ENCODE results near the gene MYH9. TPM values are rescaled to one million over a fixed set of nuclear protein-coding genes. Genes with fewer than 3 reads are reported as not detected.
A peak's percentile ranks its signal among the peaks of the same experiment; 100 is the strongest.

The MYH9 gene
- total RNA-seq, 8 experiments from 2014 or later = 10.0 to 119 (median 53.1) TPM

DNA sequence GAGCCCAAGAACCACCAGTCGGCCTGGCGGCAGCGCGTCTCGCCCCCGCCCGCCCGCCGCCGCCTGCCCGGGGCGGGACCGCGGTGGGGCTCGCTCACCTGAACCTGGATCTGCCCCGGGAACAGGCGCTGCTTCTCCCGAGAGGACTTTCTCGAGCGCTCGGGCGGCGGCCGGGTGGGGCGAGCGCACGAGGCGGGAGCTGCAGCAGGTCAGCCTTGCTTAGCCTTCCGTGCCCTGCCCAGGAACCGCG lies 133 bp downstream of the MYH9 start:
- peaks cover 14 to 19% of the 10 kb centered on the region in 2 donors for H3K4me1 ChIP-seq (replicated peaks in 1 of 2)
- peak overlapping the region; percentile 32 to 47 for H3K27ac ChIP-seq
- peak overlapping the region; percentile 68 to 93 (median 73) for H3K4me3 ChIP-seq
- no CpG with 5 or more reads among the region's 31 CpGs for WGBS, 10 experiments
- in situ Hi-C loops (cut with MboI; ENCODE audit: low pct_unique_long_range_greater_than_20kb in 2 of 9, low sequenced_read_pairs in 9 of 9, unreplicated experiment in 9 of 9) = no loop called here
- peak in 7 of 8 experiments; percentile 1 to 42 (median 24) for ATAC-seq (replicated peaks in 6 of 8)

DNA sequence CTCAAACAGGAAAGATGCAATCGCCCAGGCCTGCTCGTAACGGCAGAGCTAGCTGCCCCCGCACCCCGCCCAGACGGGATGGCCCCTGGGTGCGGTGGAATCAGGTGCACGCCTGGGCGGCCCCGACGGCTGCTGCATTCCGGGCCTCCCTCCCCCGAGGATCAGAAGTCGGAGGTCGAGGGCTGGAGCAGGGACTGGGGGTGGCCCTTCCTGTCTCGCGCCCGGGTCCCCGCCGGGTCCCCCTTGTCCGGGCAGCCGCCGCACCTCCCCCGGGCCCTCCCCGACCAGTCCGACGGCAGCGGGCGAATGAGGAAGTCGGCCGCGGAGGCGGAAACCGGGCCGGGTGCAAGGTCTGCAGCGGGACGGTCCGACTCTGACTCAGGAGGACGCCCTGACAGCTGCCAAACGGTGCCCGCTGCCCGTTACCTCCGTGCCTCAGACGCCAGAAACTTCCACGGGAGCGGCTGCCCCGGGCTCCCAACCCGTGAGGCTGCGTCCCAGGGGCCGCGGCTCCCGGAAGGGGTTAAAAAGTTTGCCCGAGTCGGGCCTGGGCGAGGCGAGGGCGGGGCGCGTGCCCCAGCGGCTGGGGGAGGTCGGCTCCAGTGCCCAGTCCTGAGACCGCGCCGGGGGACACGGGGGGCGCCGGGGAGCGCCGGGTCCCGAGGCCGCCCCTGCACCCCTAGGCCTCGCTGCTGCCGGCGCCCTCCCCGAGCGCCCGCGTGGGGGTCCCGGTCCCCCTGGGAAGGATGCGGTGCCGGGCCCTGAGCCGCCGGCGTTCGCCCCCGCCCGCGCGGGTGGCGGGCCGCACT lies 663 bp downstream of the MYH9 start:
- peak overlapping the region in 1 of 2 donors; percentile 47 for H3K27ac ChIP-seq
- ATAC-seq (replicated peaks in 6 of 8) = peak in 3 of 8 experiments; percentile 3 to 4 (median 3)
- peak overlapping the region; percentile 68 to 93 (median 73) for H3K4me3 ChIP-seq
- peaks cover 14 to 19% of the 10 kb centered on the region in 2 donors for H3K4me1 ChIP-seq (replicated peaks in 1 of 2)
- WGBS, 10 experiments = 0% methylated on average over 4 to 5 of the region's 91 CpGs; no CpG with 5 or more reads in 8 of the 10 experiments
- in situ Hi-C loops (cut with MboI; ENCODE audit: low pct_unique_long_range_greater_than_20kb in 2 of 9, low sequenced_read_pairs in 9 of 9, unreplicated experiment in 9 of 9) = no loop called here

DNA sequence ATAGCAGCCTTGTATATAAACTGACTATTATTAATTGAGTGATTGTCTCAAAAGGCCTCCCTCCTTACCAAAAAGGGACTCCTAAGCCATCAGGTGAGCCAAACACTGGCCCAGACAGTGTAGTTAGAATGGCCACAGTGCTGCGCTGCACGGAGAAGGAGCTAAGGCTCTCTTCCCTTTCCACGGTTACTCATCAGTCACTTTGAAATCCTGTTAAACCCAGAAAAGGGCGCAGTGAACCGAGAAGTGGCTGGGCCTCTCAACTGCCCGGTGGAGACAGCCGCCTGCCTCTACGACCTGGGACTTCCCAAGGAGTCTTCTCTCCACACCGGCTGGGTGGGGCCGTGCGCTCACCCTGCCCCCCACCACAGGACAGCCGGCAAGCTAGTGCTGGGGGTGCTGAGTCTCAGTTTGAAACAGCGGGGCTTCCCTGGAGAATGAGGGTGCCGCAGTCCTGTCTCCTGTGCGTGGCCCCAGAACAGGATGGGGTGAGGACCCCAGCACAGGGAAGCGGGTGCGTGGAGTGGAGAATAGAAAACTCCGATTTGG lies 1.3 kb downstream of the MYH9 start:
- Histone ChIP-seq H3K27ac (peak overlapping the region in 1 of 2 donors; percentile 47), H3K4me1 (replicated peaks in 1 of 2) (peaks cover 14 to 19% of the 10 kb centered on the region in 2 donors), H3K4me3 (peak overlapping the region; percentile 68 to 93 (median 73))
- peak in 7 of 8 experiments; percentile 0 to 13 (median 2) for ATAC-seq (replicated peaks in 6 of 8)
- in situ Hi-C loops (cut with MboI; ENCODE audit: low pct_unique_long_range_greater_than_20kb in 2 of 9, low sequenced_read_pairs in 9 of 9, unreplicated experiment in 9 of 9) = no loop called here
- 0 to 7% (median 2%) methylated on average over 1 to 7 of the region's 18 CpGs; no CpG with 5 or more reads in 6 of the 10 experiments for WGBS, 10 experiments

DNA sequence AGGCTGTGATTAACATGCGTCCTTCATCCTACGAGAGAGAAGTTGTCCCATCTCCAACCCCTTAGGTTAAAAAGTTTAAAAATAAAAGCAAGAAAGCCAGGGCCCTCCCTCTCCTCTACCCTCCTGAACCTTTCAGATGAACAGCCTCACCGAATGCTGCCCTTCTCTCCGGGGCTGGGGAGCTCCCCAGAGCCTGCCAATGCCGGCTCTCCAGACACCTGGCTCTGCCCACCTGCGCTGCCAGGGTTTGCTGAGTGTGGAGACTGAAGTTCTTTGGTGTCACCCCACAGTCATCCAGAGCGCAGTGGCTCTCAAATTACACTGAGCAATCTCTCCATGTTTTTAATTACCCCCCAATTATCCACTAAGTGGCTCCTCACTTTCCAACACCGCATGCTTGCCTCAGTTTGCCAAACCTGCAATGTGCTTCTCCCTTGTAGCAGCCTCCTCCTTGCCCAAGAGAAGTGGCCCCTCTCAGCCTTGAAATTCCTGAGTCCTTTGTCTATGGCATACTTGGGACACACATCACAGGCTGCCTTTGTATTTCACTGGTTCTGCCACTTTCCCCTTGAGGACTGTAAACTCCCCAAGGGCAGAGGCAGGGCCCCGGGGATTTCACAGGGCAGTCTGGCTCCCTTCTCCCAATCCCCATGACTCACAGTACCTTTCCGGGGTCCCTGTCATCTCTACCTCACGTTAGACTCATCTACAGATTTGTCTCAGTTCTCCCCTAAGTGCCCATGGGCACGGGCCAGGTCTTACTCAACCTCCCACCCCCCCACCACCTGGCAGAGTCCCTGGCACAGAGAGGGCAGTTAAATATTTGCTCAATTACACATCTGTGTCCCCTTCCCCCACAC lies 2.0 kb downstream of the MYH9 start:
- Histone ChIP-seq H3K4me3 (peak overlapping the region; percentile 68 to 93 (median 73)), H3K4me1 (replicated peaks in 1 of 2) (peaks cover 14 to 19% of the 10 kb centered on the region in 2 donors), H3K27ac (peak overlapping the region in 1 of 2 donors; percentile 47)
- ATAC-seq (replicated peaks in 6 of 8) = no peak
- WGBS, 10 experiments = 0 to 60% (median 12%) methylated on average over 1 to 8 of the region's 12 CpGs; no CpG with 5 or more reads in 2 of the 10 experiments
- in situ Hi-C loops (cut with MboI; ENCODE audit: low pct_unique_long_range_greater_than_20kb in 2 of 9, low sequenced_read_pairs in 9 of 9, unreplicated experiment in 9 of 9) = no loop called here

DNA sequence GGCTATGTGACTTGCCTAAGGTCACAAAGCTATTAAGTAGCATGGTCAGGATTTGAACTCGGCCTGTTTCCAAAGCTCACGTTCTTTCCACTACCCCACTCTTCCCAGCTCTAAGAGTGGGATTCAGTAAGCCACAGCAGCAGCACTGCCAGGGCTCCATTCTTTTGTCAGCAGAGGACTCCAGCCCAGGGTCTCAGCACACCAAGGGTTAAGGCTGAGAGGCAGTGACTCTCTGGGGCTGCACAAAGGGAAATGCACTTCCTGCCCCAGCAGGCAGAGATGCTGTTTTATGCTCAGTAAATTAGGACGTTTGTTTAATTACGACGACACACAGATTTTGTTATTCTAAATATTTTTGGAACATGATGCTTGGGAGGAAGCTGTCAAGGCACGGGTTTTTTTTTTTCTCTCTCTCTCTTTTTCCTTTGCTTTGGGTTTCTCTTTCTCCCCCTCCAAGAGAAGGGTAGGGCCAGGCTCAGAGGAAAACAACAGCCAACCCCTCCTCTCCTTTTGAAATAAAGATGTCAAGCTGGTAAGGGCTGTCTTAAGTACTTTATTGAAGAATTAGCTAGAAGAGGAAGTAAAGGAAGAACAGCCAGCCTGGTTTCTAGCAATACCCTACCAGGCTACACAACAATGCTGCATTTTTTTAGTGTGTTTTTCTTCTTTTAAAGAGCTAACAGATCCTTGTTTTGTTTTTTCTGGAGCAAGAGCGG lies 2.8 kb downstream of the MYH9 start:
- peaks cover 14 to 19% of the 10 kb centered on the region in 2 donors for H3K4me1 ChIP-seq (replicated peaks in 1 of 2)
- peak overlapping the region in 3 of 5 donors; percentile 68 to 93 (median 73) for H3K4me3 ChIP-seq
- 0 to 26% (median 10%) methylated on average over 1 to 6 of the region's 7 CpGs; no CpG with 5 or more reads in 2 of the 10 experiments for WGBS, 10 experiments
- no peak for ATAC-seq (replicated peaks in 6 of 8)
- no peak overlapping the region for H3K27ac ChIP-seq
- in situ Hi-C loops (cut with MboI; ENCODE audit: low pct_unique_long_range_greater_than_20kb in 2 of 9, low sequenced_read_pairs in 9 of 9, unreplicated experiment in 9 of 9) = no loop called here

DNA sequence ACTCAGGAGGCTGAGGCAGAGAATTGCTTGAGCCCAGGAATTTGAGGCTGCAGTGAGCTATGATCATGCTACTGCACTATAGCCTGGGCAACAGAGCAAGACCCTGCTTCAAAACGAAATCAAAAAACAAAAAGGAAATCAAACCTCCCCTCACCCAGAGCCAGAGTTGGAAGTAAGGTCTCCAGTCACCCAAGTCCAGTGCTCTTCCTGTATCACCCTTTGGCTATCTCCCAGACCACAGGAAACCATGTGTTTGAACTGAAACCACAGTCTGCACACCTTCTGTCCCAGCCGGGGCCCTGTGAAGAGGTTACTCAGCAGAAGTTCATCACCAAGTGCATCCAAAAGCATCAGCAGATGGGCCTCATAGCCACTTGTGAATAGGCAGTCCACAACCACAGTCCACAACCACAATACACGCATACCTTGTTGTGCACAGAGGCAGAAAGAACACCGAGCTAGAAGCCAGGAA lies 4.6 kb downstream of the MYH9 start:
- Histone ChIP-seq H3K4me1 (replicated peaks in 1 of 2) (peaks cover 14% of the 10 kb centered on the region in 2 donors), H3K4me3 (no peak overlapping the region), H3K27ac (no peak overlapping the region)
- no peak for ATAC-seq (replicated peaks in 6 of 8)
- 8 to 100% (median 60%) methylated on average over 1 to 2 of the region's 4 CpGs; no CpG with 5 or more reads in 6 of the 10 experiments for WGBS, 10 experiments
- in situ Hi-C loops (cut with MboI; ENCODE audit: low pct_unique_long_range_greater_than_20kb in 2 of 9, low sequenced_read_pairs in 9 of 9, unreplicated experiment in 9 of 9) = no loop called here

DNA sequence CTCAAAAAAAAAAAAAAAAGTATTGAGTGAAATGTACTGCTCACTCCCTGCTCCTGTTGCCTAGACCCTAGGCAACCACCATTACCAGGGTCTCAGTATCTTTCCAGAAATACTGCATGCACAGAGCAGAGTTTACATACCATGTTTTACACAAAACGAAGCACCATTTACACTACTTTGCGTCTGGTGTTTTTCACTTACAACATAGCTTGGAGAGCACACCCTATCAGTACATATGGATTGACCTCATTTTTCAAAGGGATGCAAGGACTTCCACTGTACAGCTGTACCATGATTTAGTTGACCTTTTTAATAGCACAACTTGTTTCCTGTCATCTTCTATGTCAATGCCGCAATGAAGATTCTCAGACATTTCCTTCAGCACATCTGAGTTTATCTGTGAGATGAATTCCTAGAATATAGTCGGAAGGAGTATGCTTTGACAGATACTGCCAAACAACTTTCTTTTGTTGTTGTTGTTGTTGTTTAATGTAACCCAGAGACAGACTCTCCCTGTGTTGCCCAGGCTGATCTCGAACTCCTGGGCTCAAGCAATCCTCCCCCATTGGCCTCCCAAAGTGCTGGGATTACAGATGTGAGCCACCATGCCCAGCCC lies 6.1 kb downstream of the MYH9 start:
- in situ Hi-C loops (cut with MboI; ENCODE audit: low pct_unique_long_range_greater_than_20kb in 2 of 9, low sequenced_read_pairs in 9 of 9, unreplicated experiment in 9 of 9) = no loop called here

DNA sequence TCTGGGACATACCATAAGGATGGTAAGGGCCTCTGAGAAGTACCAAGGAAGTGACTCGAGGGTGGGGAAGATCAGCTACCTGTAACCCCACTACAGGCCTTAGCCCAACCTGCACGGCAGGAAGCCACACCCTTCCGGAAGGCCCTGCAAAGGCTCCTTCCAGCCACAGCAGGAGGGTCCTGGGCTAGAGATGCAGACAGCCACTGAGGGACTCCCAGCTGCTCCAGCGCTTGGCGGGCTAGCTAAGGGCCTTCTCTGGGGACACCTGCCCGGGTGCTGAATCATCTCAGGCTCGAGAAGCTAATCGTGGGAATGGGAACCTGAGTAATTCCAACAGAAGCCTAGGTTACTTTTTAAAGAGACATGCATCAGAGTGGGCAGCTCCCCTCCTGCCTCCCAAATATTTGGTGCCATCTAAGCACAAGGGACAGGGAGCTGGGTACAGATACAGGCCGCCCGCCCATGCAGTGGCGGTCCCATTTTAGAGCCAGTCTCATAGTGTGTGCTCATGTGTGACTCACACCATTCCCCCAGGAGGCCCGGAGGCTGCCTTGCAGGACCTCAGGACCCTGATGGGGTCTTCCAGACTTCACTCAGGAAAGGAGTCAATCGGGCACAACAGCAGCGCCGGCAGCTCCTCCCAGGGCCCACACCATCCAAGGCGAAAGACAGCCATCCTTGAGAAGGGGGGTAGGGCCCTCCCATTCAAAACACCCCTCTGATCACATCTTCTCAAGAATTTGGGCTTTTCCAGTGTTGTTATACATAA lies 8.0 kb downstream of the MYH9 start:
- Histone ChIP-seq H3K4me1 (replicated peaks in 1 of 2) (peaks cover 0 to 2% of the 10 kb centered on the region in 2 donors), H3K27ac (no peak overlapping the region), H3K4me3 (no peak overlapping the region)
- 60 to 100% (median 85%) methylated on average over 1 to 11 of the region's 16 CpGs; no CpG with 5 or more reads in 3 of the 10 experiments for whole genome bisulfite sequencing, 10 experiments
- no peak for ATAC-seq (replicated peaks in 6 of 8)
- in situ Hi-C loops (cut with MboI; ENCODE audit: low pct_unique_long_range_greater_than_20kb in 2 of 9, low sequenced_read_pairs in 9 of 9, unreplicated experiment in 9 of 9) = no loop called here

More for the DNA sequence above, 6.1 kb downstream of the MYH9 start:
- no peak overlapping the region for H3K27ac ChIP-seq
- peaks cover 14% of the 10 kb centered on the region in 2 donors for H3K4me1 ChIP-seq (replicated peaks in 1 of 2)
- no peak for ATAC-seq (replicated peaks in 6 of 8)
- WGBS, 10 experiments = 29 to 100% (median 77%) methylated on average over 1 to 4 of the region's 5 CpGs; no CpG with 5 or more reads in 2 of the 10 experiments
- H3K4me3 ChIP-seq = no peak overlapping the region

DNA sequence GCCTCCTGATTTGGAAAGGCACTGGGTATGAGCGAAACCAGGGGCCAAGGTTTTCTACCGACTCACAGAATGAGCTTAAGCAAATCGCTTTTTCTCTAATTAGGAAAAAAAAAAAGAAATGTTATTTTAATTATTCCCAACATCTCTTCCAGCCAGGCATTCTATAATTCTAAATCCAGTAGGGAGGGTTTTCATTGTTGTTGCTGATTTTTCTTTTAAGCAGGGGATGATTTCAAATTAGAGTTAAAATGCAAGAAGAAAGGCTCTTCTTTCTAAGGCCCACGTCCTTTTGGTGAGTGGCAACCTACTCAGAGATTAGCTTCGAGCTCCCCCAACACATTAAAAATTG lies 8.9 kb downstream of the MYH9 start:
- no peak for ATAC-seq (replicated peaks in 6 of 8)
- H3K27ac ChIP-seq = no peak overlapping the region
- 28 to 100% (median 86%) methylated on average over 1 to 5 of the region's 5 CpGs; no CpG with 5 or more reads in 1 of the 10 experiments for WGBS, 10 experiments

DNA sequence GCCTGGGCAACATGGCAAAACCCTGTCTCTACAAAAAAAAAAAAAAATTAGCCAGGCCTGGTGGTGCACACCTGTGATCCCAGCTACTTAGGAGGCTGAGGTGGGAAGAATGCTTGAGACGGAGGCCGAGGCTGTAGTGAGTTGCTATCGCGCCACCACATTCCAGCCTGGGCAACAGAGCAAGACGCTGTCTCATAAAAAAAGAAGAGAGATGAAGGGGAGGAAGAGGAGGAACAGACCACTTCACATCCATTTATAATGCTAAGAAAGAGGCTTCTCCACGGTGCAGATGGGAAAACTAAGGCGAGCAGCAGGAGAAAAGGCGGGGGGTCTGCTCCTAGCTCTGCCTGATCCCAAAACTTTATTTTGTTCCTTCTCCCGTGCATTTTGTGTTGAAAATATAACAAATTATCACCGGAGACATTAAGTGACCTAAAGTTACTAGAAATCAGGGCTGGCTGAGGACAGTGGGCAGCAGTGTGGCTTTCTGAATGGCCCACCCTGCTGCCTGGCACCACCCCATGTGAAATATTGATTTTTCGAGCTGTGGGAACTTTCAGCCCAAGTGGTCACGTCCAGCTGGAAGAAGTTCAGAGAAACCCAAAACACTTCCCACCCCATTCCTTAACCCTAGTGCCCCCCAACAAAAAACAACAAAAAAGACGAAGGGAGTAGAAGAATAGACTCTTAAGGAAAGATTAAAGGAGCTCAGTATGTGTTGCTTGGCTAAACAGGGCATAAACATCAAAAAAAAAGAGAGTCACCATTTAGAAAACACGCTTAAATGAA lies 9.5 kb downstream of the MYH9 start:
- in situ Hi-C loops (cut with MboI; ENCODE audit: low pct_unique_long_range_greater_than_20kb in 2 of 9, low sequenced_read_pairs in 9 of 9, unreplicated experiment in 9 of 9) = no loop called here
- 72 to 100% (median 87%) methylated on average over 2 to 11 of the region's 14 CpGs; no CpG with 5 or more reads in 1 of the 10 experiments for WGBS, 10 experiments
- no peak overlapping the region for H3K4me3 ChIP-seq
- H3K27ac ChIP-seq = no peak overlapping the region
- peaks cover 0 to 2% of the 10 kb centered on the region in 2 donors for H3K4me1 ChIP-seq (replicated peaks in 1 of 2)
- ATAC-seq (replicated peaks in 6 of 8) = no peak

More for the DNA sequence above, 8.9 kb downstream of the MYH9 start:
- Histone ChIP-seq H3K4me1 (replicated peaks in 1 of 2) (peaks cover 0 to 2% of the 10 kb centered on the region in 2 donors), H3K4me3 (no peak overlapping the region)
- in situ Hi-C loops (cut with MboI; ENCODE audit: low pct_unique_long_range_greater_than_20kb in 2 of 9, low sequenced_read_pairs in 9 of 9, unreplicated experiment in 9 of 9) = no loop called here

DNA sequence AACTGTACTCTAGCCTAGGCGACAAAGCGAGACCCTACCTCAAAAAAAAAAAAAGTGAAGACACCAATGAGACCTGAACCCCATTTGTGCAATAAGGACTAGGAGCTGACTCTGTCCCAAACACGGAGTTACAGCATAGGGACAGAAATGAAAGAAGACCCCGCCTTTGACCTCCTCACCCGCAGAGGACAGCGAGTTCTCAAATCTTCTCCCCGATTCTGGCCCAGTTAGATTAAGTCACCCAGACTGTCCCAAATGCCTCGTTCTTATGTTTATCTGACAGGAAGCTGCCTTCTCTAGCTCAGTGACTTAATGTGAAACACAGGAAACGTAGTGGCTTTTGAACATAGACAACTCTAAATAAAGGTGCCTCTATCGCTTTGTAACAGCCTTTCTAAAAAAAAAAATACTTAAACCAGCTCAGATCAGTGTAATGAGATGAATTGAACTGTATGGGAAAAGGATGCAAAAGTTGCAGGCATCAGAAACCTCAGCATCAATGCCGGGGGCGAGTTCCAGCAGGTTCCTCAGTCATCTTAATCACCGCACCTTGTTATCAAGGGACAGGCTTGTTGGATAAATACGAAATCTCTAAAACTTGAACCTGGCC lies 10.6 kb downstream of the MYH9 start:
- WGBS, 10 experiments = 73 to 100% (median 97%) methylated on average over 1 to 13 of the region's 14 CpGs; no CpG with 5 or more reads in 1 of the 10 experiments
- ATAC-seq (replicated peaks in 6 of 8) = no peak
- no peak overlapping the region for H3K27ac ChIP-seq

More for the DNA sequence above, 10.6 kb downstream of the MYH9 start:
- Histone ChIP-seq H3K4me3 (no peak overlapping the region), H3K4me1 (replicated peaks in 1 of 2) (peaks cover 0 to 2% of the 10 kb centered on the region in 2 donors)
- in situ Hi-C loops (cut with MboI; ENCODE audit: low pct_unique_long_range_greater_than_20kb in 2 of 9, low sequenced_read_pairs in 9 of 9, unreplicated experiment in 9 of 9) = no loop called here

Measured in motor neuron (in vitro differentiated cells).